HCT116 (cell line): Measurements from ENCODE around the gene HMCN2. TPM values are rescaled to one million over a fixed set of nuclear protein-coding genes. Genes with fewer than 3 reads are reported as not detected.

Source experiments
- ATAC-seq: fragments of 200-7000 bp; cut with Tn5 transposase; 2 replicates; pipeline ENCODE4 v1.9.1; 2020; ENCODE audit warnings: mild to moderate bottlenecking, moderate library complexity
- BruUV-seq: library from RNA; stranded (reverse); fragments of 400-500 nt; replicated peaks from 2 replicates; lab custom pipeline; 2021; lab: Mats Ljungman, UMichigan
- CTCF ChIA-PET: fragments of 300-600 bp; sonication (Branson Sonifier 250); formaldehyde crosslinking; loops from one replicate; lab custom pipeline; 2021; ENCODE audit warnings: antibody characterized with exemption; lab: Charles Lee
- POLR2A ChIA-PET: fragments of 300-600, 350-600 bp; sonication (Branson Sonifier 250); formaldehyde crosslinking; loops from one replicate; lab custom pipeline; 2021; ENCODE audit warnings: antibody characterized with exemption; lab: Charles Lee
- RAD21 ChIA-PET, 2 experiments: fragments of 300-600 bp; sonication (Branson Sonifier 250); formaldehyde crosslinking; loops; one replicate each; lab custom pipeline; 2023; ENCODE audit warnings: low total read pairs in 2 of 2; ENCODE audit not compliant: uncharacterized antibody in 2 of 2, unreplicated experiment in 2 of 2, low non-redundant PET in 1 of 2; lab: Charles Lee
- DNase-seq: peaks from one replicate; pipeline ENCODE4 v3.0.0-alpha.2; 2010; ENCODE audit warnings: low read depth, low spot score
- H2AFZ ChIP-seq: fragments of 200-600 bp; shearing (Covaris generic), sonication (generic); 2 replicates; pipeline ENCODE4 v1.6.1; 2017; ENCODE audit warnings: low read depth, mixed run types, mixed read lengths, antibody characterized with exemption, low read length; ENCODE audit not compliant: poor library complexity, severe bottlenecking
- H3K27ac ChIP-seq: 2 replicates; pipeline ENCODE4 v1.5.1; 2012; ENCODE audit warnings: low read depth, low read length
- H3K27me3 ChIP-seq: fragments of 200-600 bp; sonication (generic); 2 replicates; pipeline ENCODE4 v1.6.1; 2016; ENCODE audit warnings: mixed run types, low read length, mixed read lengths; ENCODE audit not compliant: insufficient read depth
- H3K36me3 ChIP-seq, 2 experiments: fragments of 200-500 bp in 1 of 2; fragments of 200-600 bp in 1 of 2; sonication (Bioruptor generic) in 1 of 2; sonication (generic) in 1 of 2; 2 replicates each; pipeline versions ENCODE4 v1.5.1 to v1.6.1; 2014 to 2016; ENCODE audit warnings: low read length in 2 of 2, inconsistent platforms in 1 of 2, mixed read lengths in 1 of 2, mixed run types in 1 of 2; ENCODE audit not compliant: insufficient read depth in 2 of 2, control insufficient read depth in 1 of 2
- H3K4me1 ChIP-seq, 2 experiments: fragments of 200-600 bp in 1 of 2; sonication (generic) in 1 of 2; 2 replicates each; pipeline versions ENCODE4 v1.5.1 to v1.6.1; 2012 to 2017; ENCODE audit warnings: low read length in 2 of 2, inconsistent platforms in 1 of 2, mild to moderate bottlenecking in 1 of 2, mixed read lengths in 1 of 2, mixed run types in 1 of 2, moderate library complexity in 1 of 2; ENCODE audit not compliant: insufficient read depth in 2 of 2, control insufficient read depth in 1 of 2
- H3K4me2 ChIP-seq: fragments of 200-600 bp; sonication (generic); 2 replicates; pipeline ENCODE4 v1.6.1; 2017; ENCODE audit warnings: mixed run types, low read length, mixed read lengths
- H3K4me3 ChIP-seq, 2 experiments: fragments of 200-600 bp in 1 of 2; sonication (generic) in 1 of 2; replicated peaks in 1 of 2; 2 replicates each; pipeline ENCODE4 v1.5.1; 2011 to 2016; ENCODE audit warnings: low read length in 2 of 2, control low read depth in 1 of 2, low read depth in 1 of 2, mild to moderate bottlenecking in 1 of 2, mixed read lengths in 1 of 2, mixed run types in 1 of 2
- H3K79me2 ChIP-seq: fragments of 200-600 bp; sonication (generic); 2 replicates; pipeline ENCODE4 v1.6.1; 2017; ENCODE audit warnings: mild to moderate bottlenecking, mixed run types, low read length, moderate library complexity, mixed read lengths; ENCODE audit not compliant: insufficient read depth
- H3K9ac ChIP-seq: fragments of 200-600 bp; sonication (generic); 2 replicates; pipeline ENCODE4 v1.6.1; 2016; ENCODE audit warnings: low read length, mixed read lengths
- H3K9me2 ChIP-seq: fragments of 200-600 bp; sonication (generic), shearing (Covaris generic); 2 replicates; pipeline ENCODE4 v1.6.1; 2017; ENCODE audit warnings: mixed run types, mild to moderate bottlenecking, moderate library complexity; ENCODE audit not compliant: insufficient read depth
- H3K9me3 ChIP-seq, 2 experiments: fragments of 200-500 bp in 1 of 2; fragments of 200-600 bp in 1 of 2; sonication (Bioruptor generic) in 1 of 2; sonication (generic) in 1 of 2; 2 replicates each; pipeline ENCODE4 v1.6.1; 2014 to 2017; ENCODE audit warnings: low read length in 2 of 2, mixed read lengths in 2 of 2, inconsistent platforms in 1 of 2, low read depth in 1 of 2, mild to moderate bottlenecking in 1 of 2, mixed run types in 1 of 2, moderate library complexity in 1 of 2; ENCODE audit not compliant: control insufficient read depth in 1 of 2, insufficient read depth in 1 of 2
- H4K20me1 ChIP-seq: fragments of 200-600 bp; sonication (generic), shearing (Covaris generic); 2 replicates; pipeline ENCODE4 v1.6.1; 2017; ENCODE audit warnings: mixed run types, mild to moderate bottlenecking, moderate library complexity; ENCODE audit not compliant: insufficient read depth
- ATF3 ChIP-seq: IDR thresholded peaks from 2 replicates; pipeline ENCODE4 v1.6.1; 2012
- CBX3 ChIP-seq: IDR thresholded peaks from 2 replicates; pipeline ENCODE4 v1.6.1; 2012; ENCODE audit warnings: low read depth
- CEBPB ChIP-seq: IDR thresholded peaks from 2 replicates; pipeline ENCODE4 v1.6.1; 2012; ENCODE audit warnings: low read depth
- ELF1 ChIP-seq: IDR thresholded peaks from 2 replicates; pipeline ENCODE4 v1.6.1; 2012; ENCODE audit warnings: low read depth, borderline replicate concordance
- EZH2 ChIP-seq: fragments of 200-600 bp; sonication (generic); IDR thresholded peaks from 2 replicates; pipeline ENCODE4 v1.6.1; 2017; ENCODE audit warnings: antibody characterized with exemption, mixed run types
- EZH2phosphoT487 ChIP-seq: fragments of 200-600 bp; IDR thresholded peaks from 2 replicates; pipeline ENCODE4 v1.6.1; 2018; ENCODE audit warnings: antibody characterized with exemption, borderline replicate concordance
- POLR2AphosphoS5 ChIP-seq: IDR thresholded peaks from 2 replicates; pipeline ENCODE4 v1.6.1; 2011; ENCODE audit warnings: mild to moderate bottlenecking, low read depth, low read length, moderate library complexity
- RAD21 ChIP-seq: IDR thresholded peaks from 2 replicates; pipeline ENCODE4 v1.6.1; 2012; ENCODE audit warnings: low read depth, mild to moderate bottlenecking
- TCF7L2 ChIP-seq: IDR thresholded peaks from 2 replicates; pipeline ENCODE4 v1.7.0; 2011; ENCODE audit warnings: borderline replicate concordance, inconsistent platforms; ENCODE audit not compliant: insufficient read depth, insufficient read length; ENCODE audit errors: extremely low read depth
- YY1 ChIP-seq: IDR thresholded peaks from 2 replicates; pipeline ENCODE4 v1.6.1; 2011; ENCODE audit warnings: low read length, low read depth, moderate library complexity, mild to moderate bottlenecking; ENCODE audit not compliant: insufficient replicate concordance; ENCODE audit errors: extremely low read depth
- ZBTB33 ChIP-seq: IDR thresholded peaks from 2 replicates; pipeline ENCODE4 v1.6.1; 2011; ENCODE audit warnings: mild to moderate bottlenecking, low read length, moderate library complexity; ENCODE audit not compliant: insufficient replicate concordance; ENCODE audit errors: extremely low read depth
- ZNF274 ChIP-seq: fragments of 200-500 bp; sonication (Bioruptor generic); IDR thresholded peaks from 2 replicates; pipeline ENCODE4 v1.6.1; 2014; ENCODE audit warnings: mild to moderate bottlenecking, low read depth, low read length, inconsistent platforms
- intact Hi-C: fragments of 100-400 bp; cut with micrococcal nuclease; formaldehyde crosslinking; loops from 2 replicates; pipeline ENCODE4 v1.10.0; 2022
- total RNA-seq: library from RNA; stranded (reverse); gene quantifications from one replicate; pipeline ENCODE4 v1.2.1, GENCODE V29; 2021; ENCODE audit not compliant: unreplicated experiment
- TF ChIP-seq, protein P1 (sequence below): IDR thresholded peaks from 2 replicates; pipeline ENCODE4 v1.6.1; 2012; ENCODE audit warnings: low read depth
- TF ChIP-seq, protein P2 (sequence below), 3 experiments: fragments of 200-600 bp in 1 of 3; sonication (generic) in 1 of 3; IDR thresholded peaks in 2 of 3; conservative IDR thresholded peaks in 1 of 3; 2 replicates each; pipeline ENCODE4 v1.5.1; 2012 to 2017; ENCODE audit warnings: low read depth in 2 of 3, low read length in 2 of 3, antibody characterized with exemption in 1 of 3, borderline replicate concordance in 1 of 3, control low read depth in 1 of 3, mild to moderate bottlenecking in 1 of 3, mixed read lengths in 1 of 3, mixed run types in 1 of 3, moderate library complexity in 1 of 3; ENCODE audit not compliant: insufficient read depth in 1 of 3
- TF ChIP-seq, protein P3 (sequence below): IDR thresholded peaks from 2 replicates; pipeline ENCODE4 v1.6.1; 2012

The HMCN2 gene
- total RNA-seq, 1 experiment from 2014 or later: 0.22 TPM

DNA sequence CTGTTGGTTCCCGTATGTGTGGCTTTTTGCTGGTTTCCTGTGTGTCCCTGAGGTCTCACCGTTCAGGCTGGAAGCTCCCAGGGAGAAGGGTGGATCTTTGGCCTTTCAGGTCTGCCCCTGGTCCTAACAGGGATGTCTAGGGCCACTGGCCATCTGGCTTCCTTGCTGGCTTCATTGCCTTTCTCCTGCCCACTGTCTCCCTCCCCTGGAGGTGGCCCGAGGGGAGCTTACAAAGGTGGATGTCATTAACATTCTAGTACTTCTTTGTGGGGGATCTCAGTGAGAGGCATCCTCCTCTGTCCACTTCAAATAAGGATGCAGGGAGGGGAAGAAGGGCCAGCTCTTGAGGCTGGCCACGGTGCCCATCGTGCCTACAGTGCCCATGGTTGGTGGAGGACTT is 35.2 kb downstream of the HMCN2 start:
- Histone ChIP-seq H3K79me2 (no peaks in the 10 kb centered on the region), H3K4me1 (no peaks in the 10 kb centered on the region), H3K27me3 (peaks cover 40% of the 10 kb centered on the region; the same call in 1 of the 2 replicates), H2AFZ (no peak overlapping the region), H3K4me2 (no peak overlapping the region), H3K27ac (no peak overlapping the region), H3K9me3 (no peaks in the 10 kb centered on the region), H3K4me3 (no peak overlapping the region), H3K9ac (no peak overlapping the region), H4K20me1 (no peaks in the 10 kb centered on the region), H3K36me3 (no peaks in the 10 kb centered on the region), H3K9me2 (no peaks in the 10 kb centered on the region)
- no peak for DNase-seq
- no peak for ATAC-seq
- no TSS peak for BruUV-seq
- intact Hi-C loops: no loop called here
- ChIA-PET RAD21 (no interaction called here), POLR2A (no interaction called here), CTCF (no interaction called here)
- no peak for TF ChIP-seq CBX3
- TF ChIP-seq, protein P1, sequence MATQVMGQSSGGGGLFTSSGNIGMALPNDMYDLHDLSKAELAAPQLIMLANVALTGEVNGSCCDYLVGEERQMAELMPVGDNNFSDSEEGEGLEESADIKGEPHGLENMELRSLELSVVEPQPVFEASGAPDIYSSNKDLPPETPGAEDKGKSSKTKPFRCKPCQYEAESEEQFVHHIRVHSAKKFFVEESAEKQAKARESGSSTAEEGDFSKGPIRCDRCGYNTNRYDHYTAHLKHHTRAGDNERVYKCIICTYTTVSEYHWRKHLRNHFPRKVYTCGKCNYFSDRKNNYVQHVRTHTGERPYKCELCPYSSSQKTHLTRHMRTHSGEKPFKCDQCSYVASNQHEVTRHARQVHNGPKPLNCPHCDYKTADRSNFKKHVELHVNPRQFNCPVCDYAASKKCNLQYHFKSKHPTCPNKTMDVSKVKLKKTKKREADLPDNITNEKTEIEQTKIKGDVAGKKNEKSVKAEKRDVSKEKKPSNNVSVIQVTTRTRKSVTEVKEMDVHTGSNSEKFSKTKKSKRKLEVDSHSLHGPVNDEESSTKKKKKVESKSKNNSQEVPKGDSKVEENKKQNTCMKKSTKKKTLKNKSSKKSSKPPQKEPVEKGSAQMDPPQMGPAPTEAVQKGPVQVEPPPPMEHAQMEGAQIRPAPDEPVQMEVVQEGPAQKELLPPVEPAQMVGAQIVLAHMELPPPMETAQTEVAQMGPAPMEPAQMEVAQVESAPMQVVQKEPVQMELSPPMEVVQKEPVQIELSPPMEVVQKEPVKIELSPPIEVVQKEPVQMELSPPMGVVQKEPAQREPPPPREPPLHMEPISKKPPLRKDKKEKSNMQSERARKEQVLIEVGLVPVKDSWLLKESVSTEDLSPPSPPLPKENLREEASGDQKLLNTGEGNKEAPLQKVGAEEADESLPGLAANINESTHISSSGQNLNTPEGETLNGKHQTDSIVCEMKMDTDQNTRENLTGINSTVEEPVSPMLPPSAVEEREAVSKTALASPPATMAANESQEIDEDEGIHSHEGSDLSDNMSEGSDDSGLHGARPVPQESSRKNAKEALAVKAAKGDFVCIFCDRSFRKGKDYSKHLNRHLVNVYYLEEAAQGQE: no peak
- TF ChIP-seq ATF3: no peak
- TF ChIP-seq, protein P2, sequence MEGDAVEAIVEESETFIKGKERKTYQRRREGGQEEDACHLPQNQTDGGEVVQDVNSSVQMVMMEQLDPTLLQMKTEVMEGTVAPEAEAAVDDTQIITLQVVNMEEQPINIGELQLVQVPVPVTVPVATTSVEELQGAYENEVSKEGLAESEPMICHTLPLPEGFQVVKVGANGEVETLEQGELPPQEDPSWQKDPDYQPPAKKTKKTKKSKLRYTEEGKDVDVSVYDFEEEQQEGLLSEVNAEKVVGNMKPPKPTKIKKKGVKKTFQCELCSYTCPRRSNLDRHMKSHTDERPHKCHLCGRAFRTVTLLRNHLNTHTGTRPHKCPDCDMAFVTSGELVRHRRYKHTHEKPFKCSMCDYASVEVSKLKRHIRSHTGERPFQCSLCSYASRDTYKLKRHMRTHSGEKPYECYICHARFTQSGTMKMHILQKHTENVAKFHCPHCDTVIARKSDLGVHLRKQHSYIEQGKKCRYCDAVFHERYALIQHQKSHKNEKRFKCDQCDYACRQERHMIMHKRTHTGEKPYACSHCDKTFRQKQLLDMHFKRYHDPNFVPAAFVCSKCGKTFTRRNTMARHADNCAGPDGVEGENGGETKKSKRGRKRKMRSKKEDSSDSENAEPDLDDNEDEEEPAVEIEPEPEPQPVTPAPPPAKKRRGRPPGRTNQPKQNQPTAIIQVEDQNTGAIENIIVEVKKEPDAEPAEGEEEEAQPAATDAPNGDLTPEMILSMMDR (IDR thresholded peaks at IDR 0.05 in 2 of 3, conservative IDR thresholded peaks at IDR 0.05 in 1 of 3; ENCODE audit: borderline replicate concordance in 1 of 3, insufficient read depth in 1 of 3, low read depth in 2 of 3, low read length in 2 of 3): no peak
- TF ChIP-seq CEBPB: no peak
- no peak for TF ChIP-seq ZNF274
- TF ChIP-seq, protein P3, sequence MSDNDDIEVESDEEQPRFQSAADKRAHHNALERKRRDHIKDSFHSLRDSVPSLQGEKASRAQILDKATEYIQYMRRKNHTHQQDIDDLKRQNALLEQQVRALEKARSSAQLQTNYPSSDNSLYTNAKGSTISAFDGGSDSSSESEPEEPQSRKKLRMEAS: no peak
- no peak for TF ChIP-seq EZH2phosphoT487
- no peak for TF ChIP-seq YY1
- TF ChIP-seq ZBTB33: no peak
- no peak for TF ChIP-seq POLR2AphosphoS5
- no peak for TF ChIP-seq ELF1
- TF ChIP-seq TCF7L2: no peak
- no peak for TF ChIP-seq EZH2
- TF ChIP-seq RAD21: no peak
